Measurements from ENCODE around the gene PLPP4.

The PLPP4 gene

GRCh38 chr10:120457431-120458172, 575 bp downstream of the PLPP4 start:
- peak; percentile 13 for DNase-seq (ENCODE audit: low spot score)

DNA sequence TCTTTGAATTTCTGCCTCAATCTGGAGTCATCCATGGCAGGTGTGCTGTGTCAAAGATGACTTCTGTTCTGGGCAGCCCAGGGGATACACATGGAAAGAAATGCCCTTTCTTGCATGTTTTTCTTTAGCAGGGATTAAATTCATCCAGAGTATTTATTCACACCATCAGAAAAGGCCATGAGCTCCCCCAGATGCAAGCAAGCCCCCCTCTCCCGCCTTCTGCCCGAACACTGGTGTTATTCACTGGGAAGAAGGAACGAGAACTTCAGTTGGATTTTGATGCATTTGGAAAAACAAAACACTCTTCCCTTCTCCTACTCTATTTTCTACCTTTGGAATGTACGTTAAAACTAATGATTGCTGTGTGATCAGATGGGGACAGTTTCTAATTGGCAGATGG, 1.4 kb downstream of the PLPP4 start:
- DNase-seq (ENCODE audit: low spot score), result no peak

DNA sequence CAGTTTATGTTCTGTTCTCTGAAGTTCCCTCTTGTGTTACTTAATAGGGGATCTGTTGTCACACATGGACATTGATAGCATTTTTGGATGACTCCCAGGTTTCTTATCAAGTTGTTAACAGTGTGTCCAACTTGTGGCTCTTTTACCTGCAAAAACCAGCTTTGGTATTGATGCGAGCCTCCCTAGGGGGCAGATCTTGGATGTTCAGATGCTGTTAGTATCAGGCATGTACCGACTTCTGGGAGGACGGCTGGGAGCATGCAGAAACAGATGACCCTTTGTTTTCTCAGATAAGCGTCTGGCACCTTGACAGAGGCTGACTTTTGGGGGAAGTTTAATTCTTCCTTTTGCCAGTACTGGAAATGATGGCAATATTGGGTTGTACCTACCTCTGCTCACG, 2.2 kb downstream of the PLPP4 start:
- DNase-seq (ENCODE audit: low spot score), result no peak

DNA sequence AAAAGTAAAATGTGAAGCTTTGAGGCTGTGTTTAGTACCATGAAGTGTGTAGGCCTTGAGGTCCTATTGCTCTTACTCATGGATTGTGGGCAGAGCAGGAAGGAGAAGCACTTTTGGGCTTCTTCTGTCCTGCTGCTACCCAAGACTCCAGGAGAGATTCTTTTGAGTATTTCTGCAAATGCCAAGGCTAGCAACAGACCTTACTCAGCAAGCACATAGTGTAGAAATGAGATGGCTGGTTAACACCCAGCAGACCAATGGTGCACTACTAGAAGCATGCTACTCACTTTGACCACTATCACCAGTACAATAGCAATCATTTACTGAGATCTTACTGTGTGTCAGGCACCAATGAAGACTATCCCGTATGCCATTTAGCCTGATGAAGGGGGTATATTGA, 3.2 kb downstream of the PLPP4 start:
- peak; percentile 20 for DNase-seq (ENCODE audit: low spot score)

GRCh38 chr10:120460776-120461175, 3.7 kb downstream of the PLPP4 start:
- peak; percentile 83 for DNase-seq (ENCODE audit: low spot score)

- DNase-seq (ENCODE audit: low spot score), result no peak
Measured at GRCh38 chr10:120462018-120462682, 5.1 kb downstream of the PLPP4 start.

DNA sequence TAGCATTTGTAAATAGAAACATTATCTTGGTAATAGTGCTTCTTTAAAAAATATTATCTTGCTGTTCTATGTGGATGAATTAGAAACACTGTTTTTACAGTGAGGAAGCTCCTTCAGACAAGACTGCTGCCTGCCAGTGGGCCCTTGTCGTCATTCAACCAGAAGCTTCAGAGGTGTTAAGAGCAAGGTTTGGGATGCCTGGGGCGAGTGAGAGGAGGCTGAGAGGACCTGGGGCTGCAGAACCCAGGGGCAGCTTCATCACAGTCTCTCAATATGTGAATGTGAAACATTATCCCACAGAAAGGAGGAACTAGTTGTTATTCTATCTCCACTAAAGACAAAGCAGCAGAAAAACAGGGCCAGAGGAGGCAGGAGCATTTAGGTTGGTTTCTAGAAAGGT, 8.1 kb downstream of the PLPP4 start:
- no peak for DNase-seq (ENCODE audit: low spot score)

- no peak for DNase-seq (ENCODE audit: low spot score)
Measured at GRCh38 chr10:120466006-120466405, 9.0 kb downstream of the PLPP4 start.

- no peak for DNase-seq (ENCODE audit: low spot score)
Measured at GRCh38 chr10:120473593-120473992, 16.6 kb downstream of the PLPP4 start.

- DNase-seq (ENCODE audit: low spot score), result no peak
Measured at GRCh38 chr10:120474956-120475355, 17.9 kb downstream of the PLPP4 start.

- DNase-seq (ENCODE audit: low spot score), result no peak
Measured at GRCh38 chr10:120475844-120476791, 19.1 kb downstream of the PLPP4 start.

DNA sequence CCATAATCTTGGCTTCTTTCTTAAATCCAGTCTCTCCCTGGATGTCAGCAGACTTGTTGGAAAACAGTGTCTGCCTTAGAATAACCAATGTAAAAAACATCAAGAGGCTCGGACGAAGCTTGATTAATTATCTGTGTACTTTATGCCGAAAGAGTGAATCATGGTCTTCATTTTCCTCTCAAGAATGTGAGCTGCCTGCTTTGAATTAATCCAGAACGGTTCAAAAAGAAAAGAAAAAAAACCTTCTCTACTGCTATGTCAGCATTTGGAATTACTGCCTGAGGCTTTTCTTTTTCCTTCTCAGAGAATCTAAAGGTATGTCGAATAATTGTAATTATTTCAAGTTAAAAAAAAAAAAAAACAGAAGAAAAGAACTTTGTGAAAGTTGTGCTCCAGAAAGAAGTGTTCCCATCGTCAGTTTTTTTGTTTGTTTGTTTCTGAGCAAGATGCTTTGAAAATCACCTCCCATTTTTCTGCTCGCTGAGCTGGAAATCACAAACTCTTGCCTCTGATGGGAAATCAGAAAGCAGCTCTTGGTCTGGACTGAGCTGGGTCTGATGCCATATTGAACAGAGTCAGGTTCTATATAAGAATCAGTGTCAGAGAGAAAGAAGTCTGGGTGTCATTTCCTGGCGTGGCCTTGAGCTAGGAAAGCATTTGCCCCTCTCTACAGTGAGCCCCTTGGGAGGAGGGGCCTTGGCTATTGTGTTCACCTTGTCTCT, 20.2 kb downstream of the PLPP4 start:
- peak; percentile 15 for DNase-seq (ENCODE audit: low spot score)

- no peak for DNase-seq (ENCODE audit: low spot score)
Measured at GRCh38 chr10:120477743-120478141, 20.7 kb downstream of the PLPP4 start.

- DNase-seq (ENCODE audit: low spot score), result no peak
Measured at GRCh38 chr10:120478386-120478785, 21.4 kb downstream of the PLPP4 start.

GRCh38 chr10:120479506-120479905, 22.5 kb downstream of the PLPP4 start:
- DNase-seq (ENCODE audit: low spot score), result no peak

GRCh38 chr10:120480065-120480600, 23.1 kb downstream of the PLPP4 start:
- no peak for DNase-seq (ENCODE audit: low spot score)

DNA sequence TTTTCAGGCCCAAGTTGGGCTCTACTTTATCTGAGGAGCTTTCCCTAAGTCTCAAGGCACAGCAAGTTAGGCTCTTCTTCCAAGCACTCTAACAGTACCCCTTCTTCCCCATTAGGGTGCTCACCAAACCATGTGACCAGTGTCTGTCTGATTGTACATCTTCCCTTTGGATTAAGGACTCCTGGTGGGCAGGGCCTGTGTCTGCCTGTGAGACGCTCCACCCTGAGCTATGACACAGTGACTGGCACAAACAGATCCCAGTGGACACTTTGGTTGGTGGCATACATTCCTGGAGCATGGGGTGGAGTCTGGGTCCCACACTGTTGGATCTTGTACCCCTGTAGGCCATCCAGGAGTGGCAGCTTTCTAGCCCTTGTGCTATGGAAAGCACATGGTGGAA, 23.8 kb downstream of the PLPP4 start:
- no peak for DNase-seq (ENCODE audit: low spot score)

DNA sequence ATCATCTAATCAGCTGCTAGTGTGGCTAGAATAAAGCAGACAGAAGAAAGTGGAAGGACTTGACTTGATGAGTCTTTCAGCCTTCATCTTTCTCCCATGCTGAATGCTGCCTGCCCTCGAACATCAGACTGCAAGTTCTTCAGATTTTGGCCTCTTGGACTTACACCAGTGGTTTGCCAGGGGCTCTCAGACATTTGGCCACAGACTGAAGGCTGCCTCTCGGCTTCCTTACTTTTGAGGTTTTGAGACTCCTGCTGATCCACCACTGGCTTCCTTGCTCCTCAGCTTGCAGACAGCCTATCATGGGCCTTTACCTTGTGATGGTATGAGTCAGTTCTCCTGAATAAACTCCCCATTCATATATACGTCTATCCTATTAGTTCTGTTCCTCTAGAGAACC, 26.0 kb downstream of the PLPP4 start:
- no peak for DNase-seq (ENCODE audit: low spot score)

DNA sequence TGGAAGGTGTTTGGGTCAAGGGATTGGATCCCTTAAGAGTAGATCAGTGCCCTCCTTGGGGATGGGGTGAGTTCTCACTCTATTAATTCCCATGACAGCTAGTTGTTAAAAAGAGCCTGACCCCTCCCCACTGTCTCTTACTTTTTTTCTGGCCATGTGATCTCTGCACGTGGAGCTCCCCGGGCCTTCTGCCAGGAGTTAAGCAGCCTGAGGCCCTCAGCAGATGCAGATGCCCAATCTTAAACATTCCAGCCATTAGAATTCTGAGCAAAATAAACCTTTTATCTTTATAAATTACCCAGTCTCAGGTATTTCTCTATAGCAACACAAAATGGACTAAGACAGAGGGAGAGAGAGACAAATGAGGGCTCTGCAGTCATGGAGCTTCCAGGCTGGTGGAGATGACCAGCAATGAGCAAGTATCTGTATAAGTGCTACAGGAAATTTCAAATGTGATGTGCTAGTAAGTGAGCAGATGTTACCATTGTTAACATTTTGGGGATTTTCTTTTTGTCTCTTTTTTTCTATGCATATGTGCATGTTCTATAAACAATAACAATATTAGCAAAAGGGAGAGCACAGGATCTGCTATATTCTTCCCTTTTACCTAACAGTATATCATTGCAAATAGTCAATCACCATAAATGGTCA, 26.7 kb downstream of the PLPP4 start:
- no peak for DNase-seq (ENCODE audit: low spot score)

GRCh38 chr10:120485946-120486345, 28.9 kb downstream of the PLPP4 start:
- DNase-seq (ENCODE audit: low spot score), result no peak

DNA sequence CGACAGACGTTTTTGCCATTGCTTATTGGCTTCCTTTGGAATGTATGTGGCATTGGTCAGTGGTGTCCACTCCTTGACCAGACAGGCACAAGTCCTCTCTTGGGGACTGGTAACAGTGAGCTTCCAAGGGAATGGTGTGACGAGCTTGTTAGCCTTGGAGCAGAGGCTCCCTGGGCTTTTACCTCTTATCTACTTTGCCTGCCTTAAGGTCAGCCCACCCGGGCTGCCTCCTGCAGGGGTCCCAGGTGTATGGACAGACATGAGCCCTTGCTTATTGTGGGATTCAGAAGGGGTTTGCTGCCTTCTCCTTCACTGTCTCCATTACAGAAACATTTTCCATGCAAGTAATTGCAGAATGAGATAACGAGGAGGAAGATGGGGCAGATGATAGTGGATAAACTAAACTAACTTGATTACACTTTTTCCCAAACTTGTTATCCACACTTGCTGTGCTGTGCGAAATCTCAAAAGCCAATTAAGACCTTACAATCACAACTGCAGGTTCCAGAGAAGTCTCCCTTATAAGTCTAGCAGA, 29.7 kb downstream of the PLPP4 start:
- no peak for DNase-seq (ENCODE audit: low spot score)

All from AG08396 (cell line).